Endothelial cell of umbilical vein (primary cell): ENCODE results near the gene RAB7A. TPM values are rescaled to one million over a fixed set of nuclear protein-coding genes. Genes with fewer than 3 reads are reported as not detected.

ENCODE experiments used
- polyA plus RNA-seq, 4 experiments: library from polyadenylated mRNA; depleted of rRNA in 3 of 4; stranded (reverse) in 3 of 4; unstranded in 1 of 4; fragments of >200 nt; gene quantifications; 2 replicates each; pipeline versions ENCODE4 v1.2.1 to v1.2.3, GENCODE V29; 2011 to 2012; ENCODE audit warnings: missing spikeins in 1 of 4
- small RNA-seq: library from RNA; depleted of rRNA; stranded (forward); fragments of <200 nt; gene quantifications from one replicate; pipeline ENCODE3, GENCODE V24; 2012; ENCODE audit warnings: low replicate concordance, low read depth; ENCODE audit not compliant: insufficient read depth, insufficient read length
- total RNA-seq: library from RNA; stranded (reverse); gene quantifications from 2 replicates; pipeline ENCODE4 v1.2.3, GENCODE V29; 2021

Gene RAB7A
- total and polyA plus RNA-seq, 2 donors (not counting 3 experiments of a cell fraction or from before 2014, with no cell fraction given): 243 to 262 TPM

Small RNA genes within 50 kb of the gene (small RNA-seq; reads per million reads assigned to genes)
- gene RF00399: not detected

Other genes with a start within 250 kb of the RAB7A start
- 62.2 and 63.9 TPM in 2 replicates for gene GATA2, start 233.0 kb upstream of the RAB7A start, total RNA-seq
- 28.8 and 35.6 TPM in 2 replicates for gene GATA2, start 233.0 kb upstream of the RAB7A start, polyA plus RNA-seq
- gene RPN1, start 75.4 kb upstream of the RAB7A start, total RNA-seq: 244 and 250 TPM in 2 replicates
- gene RPN1, start 75.4 kb upstream of the RAB7A start, polyA plus RNA-seq: 251 and 266 TPM in 2 replicates
- 56.0 and 65.8 TPM in 2 replicates for gene ACAD9, start 153.4 kb downstream of the RAB7A start, total RNA-seq
- 55.2 and 58.6 TPM in 2 replicates for gene ACAD9, start 153.4 kb downstream of the RAB7A start, polyA plus RNA-seq